ENCODE measurements around the gene PLK3. TPM values are rescaled to one million over a fixed set of nuclear protein-coding genes. Genes with fewer than 3 reads are reported as not detected.
A peak's percentile ranks its signal among the peaks of the same experiment; 100 is the strongest.

PLK3 gene
- total RNA-seq, 6 experiments from 2014 or later: 1.8 to 5.3 (median 3.6) TPM

DNA sequence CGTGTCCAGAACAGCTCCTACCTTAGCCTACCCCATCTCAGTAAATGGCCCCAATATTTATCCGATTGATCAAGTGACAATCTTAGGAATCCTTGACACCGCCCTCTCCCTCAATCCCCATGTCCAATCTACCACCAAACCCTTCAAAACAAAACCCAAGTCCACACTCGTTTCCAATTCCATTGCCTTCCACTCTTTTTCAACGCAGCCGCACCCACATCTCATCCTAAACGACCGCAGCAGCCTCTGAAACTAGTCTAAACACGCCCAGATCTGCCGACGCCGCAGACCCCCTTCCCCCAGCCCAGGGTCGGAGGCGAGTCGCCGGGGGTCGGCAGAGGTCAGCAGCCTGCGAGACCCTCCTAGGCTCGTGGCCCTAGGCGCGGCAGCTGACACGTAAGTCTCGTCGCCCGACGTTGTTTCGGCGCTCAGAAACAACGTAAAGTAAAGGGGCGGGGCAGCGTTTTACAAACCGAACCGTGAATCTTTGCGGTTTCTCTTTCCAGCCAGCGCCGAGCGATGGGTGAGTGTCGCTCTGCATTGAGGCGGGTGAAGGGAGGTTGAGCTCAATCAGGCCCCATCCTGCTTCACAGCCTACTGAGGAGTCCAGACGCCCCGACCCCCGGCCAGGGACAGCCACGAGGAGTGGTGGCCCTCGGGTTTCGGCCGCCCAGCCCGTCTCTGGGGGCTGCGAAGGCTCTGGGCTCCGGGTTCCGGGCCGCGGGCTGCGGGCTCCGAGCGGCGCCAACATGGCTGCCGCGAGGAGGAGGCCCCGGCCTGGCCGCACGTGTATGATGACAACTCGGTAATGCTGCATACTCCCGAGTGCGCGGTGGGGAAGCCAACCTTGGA, 24.9 kb upstream of the PLK3 start, which contains the start of gene RPS8:
Gene RPS8 (plus strand): TSS at position 463 of the 852 bp plus-strand sequence. CDS start 57 bp downstream, at position 520.
- no peaks in the 10 kb centered on the region for H3K9me3 ChIP-seq
- peak; percentile 89 to 93 (median 90) for DNase-seq
- peaks cover 0 to 13% (median 2%) of the 10 kb centered on the region in 4 donors for H3K4me1 ChIP-seq
- 0% methylated on average over 29 of the region's 65 CpGs for WGBS (ENCODE audit: insufficient coverage, low coverage, low lambda C conversion rate, missing lambda C conversion rate)
- no peaks in the 10 kb centered on the region for H3K27me3 ChIP-seq
- TF ChIP-seq POLR2A (IDR thresholded peaks at IDR 0.05): peak; percentile 94
- TF ChIP-seq, protein P1, sequence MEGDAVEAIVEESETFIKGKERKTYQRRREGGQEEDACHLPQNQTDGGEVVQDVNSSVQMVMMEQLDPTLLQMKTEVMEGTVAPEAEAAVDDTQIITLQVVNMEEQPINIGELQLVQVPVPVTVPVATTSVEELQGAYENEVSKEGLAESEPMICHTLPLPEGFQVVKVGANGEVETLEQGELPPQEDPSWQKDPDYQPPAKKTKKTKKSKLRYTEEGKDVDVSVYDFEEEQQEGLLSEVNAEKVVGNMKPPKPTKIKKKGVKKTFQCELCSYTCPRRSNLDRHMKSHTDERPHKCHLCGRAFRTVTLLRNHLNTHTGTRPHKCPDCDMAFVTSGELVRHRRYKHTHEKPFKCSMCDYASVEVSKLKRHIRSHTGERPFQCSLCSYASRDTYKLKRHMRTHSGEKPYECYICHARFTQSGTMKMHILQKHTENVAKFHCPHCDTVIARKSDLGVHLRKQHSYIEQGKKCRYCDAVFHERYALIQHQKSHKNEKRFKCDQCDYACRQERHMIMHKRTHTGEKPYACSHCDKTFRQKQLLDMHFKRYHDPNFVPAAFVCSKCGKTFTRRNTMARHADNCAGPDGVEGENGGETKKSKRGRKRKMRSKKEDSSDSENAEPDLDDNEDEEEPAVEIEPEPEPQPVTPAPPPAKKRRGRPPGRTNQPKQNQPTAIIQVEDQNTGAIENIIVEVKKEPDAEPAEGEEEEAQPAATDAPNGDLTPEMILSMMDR (IDR thresholded peaks at IDR 0.05): no peak
- ATAC-seq: peak; percentile 91 to 96 (median 94)
- intact Hi-C loops (cut with DNase I): no loop called here
- H3K4me3 ChIP-seq: peak within 1 kb of the TSS; percentile 89 to 94 (median 91)
- H3K36me3 ChIP-seq: peaks cover 4 to 25% (median 14%) of the 10 kb centered on the region in 4 donors
- H3K27ac ChIP-seq: peak within 1 kb of the TSS; percentile 78 to 93 (median 85)

DNA sequence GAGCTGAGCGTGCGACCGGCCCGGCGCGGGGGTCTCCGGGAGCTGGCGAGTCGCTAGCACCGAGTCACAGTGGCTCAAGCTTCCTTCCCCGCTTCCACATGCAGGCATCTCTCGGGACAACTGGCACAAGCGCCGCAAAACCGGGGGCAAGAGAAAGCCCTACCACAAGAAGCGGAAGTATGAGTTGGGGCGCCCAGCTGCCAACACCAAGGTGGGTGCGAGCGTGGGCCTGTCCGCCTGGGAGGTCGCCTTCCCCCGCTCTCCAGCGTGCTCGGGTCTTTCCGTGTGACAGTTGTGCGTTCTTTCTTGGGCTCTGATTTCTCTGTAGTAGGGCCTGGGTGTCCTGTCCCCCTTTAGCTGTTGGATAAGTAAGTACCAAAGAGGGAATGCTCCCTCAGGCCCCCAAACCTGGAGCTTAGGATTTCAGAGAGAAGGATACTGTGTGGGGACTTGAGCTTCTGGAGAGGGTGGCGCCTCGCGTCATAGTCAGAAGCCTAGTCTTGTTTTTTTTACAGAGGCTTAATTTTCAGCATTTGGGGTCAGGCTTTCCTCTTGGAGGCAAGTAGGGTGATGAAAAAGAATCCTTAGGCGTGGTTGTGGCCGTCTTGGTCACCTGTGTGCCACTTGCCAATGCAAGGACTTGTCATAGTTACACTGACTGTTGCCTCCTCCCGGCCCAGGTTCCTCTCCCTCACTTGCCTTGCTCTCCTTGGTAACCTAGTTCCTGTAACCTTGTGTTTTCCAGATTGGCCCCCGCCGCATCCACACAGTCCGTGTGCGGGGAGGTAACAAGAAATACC, 24.0 kb upstream of the PLK3 start:
- WGBS (ENCODE audit: insufficient coverage, low coverage, low lambda C conversion rate, missing lambda C conversion rate): 34% methylated on average over 10 of the region's 36 CpGs
- intact Hi-C loops (cut with DNase I): no loop called here
- H3K27ac ChIP-seq: peak overlapping the region; percentile 78 to 93 (median 85)
- DNase-seq: peak in 1 of 3 donors; percentile 56
- no peak for TF ChIP-seq POLR2A (IDR thresholded peaks at IDR 0.05)
- TF ChIP-seq, protein P1 (IDR thresholded peaks at IDR 0.05): no peak
- peaks cover 0 to 13% (median 2%) of the 10 kb centered on the region in 4 donors for H3K4me1 ChIP-seq
- ATAC-seq: no peak
- H3K27me3 ChIP-seq: no peaks in the 10 kb centered on the region
- no peaks in the 10 kb centered on the region for H3K9me3 ChIP-seq
- peak overlapping the region; percentile 89 to 94 (median 91) for H3K4me3 ChIP-seq
- H3K36me3 ChIP-seq: peaks cover 4 to 27% (median 14%) of the 10 kb centered on the region in 4 donors

DNA sequence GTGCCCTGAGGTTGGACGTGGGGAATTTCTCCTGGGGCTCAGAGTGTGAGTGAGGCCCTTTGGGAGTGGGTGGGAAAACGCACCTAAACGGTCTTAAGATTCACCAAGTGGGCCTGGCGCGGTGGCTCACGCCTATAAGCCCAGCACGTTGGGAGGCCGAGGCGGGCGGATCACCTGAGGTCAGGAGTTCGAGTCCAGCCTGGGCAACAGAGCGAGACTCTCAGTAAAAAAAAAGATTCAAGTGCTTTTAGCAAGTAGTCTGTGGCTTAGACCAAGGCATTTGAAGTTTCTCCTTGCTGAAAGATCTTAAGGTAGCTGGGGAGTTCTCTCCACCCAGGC, 23.5 kb upstream of the PLK3 start:
- Histone ChIP-seq H3K27me3 (no peaks in the 10 kb centered on the region), H3K4me1 (peaks cover 0 to 13% (median 2%) of the 10 kb centered on the region in 4 donors), H3K9me3 (no peaks in the 10 kb centered on the region), H3K36me3 (peaks cover 4 to 27% (median 14%) of the 10 kb centered on the region in 4 donors), H3K27ac (no peak overlapping the region), H3K4me3 (peak overlapping the region; percentile 89 to 94 (median 91))
- 40% methylated on average over 9 of the region's 12 CpGs for WGBS (ENCODE audit: insufficient coverage, low coverage, low lambda C conversion rate, missing lambda C conversion rate)
- no peak for ATAC-seq
- no peak for TF ChIP-seq POLR2A (IDR thresholded peaks at IDR 0.05)
- TF ChIP-seq, protein P1 (IDR thresholded peaks at IDR 0.05): no peak
- no peak for DNase-seq
- intact Hi-C loops (cut with DNase I): no loop called here

DNA sequence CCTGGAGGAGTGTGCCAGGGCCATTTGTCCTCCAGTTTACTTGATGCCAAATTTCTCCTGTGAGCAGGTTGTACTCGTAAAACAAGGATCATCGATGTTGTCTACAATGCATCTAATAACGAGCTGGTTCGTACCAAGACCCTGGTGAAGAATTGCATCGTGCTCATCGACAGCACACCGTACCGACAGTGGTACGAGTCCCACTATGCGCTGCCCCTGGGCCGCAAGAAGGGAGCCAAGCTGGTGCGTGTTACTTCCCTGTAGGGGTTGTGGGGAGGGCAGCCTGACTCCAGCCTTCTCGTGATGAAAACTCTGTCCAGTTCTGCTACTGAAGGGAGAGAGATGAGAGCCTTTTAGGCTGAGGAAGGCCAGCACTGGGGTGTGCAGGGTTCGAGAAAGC, 22.6 kb upstream of the PLK3 start:
- 60% methylated on average over 9 of the region's 14 CpGs for WGBS (ENCODE audit: insufficient coverage, low coverage, low lambda C conversion rate, missing lambda C conversion rate)

More for the DNA sequence above, 22.6 kb upstream of the PLK3 start:
- Histone ChIP-seq H3K4me1 (peaks cover 0 to 13% (median 2%) of the 10 kb centered on the region in 4 donors), H3K27ac (no peak overlapping the region), H3K4me3 (no peak overlapping the region), H3K27me3 (no peaks in the 10 kb centered on the region), H3K9me3 (no peaks in the 10 kb centered on the region), H3K36me3 (peaks cover 4 to 27% (median 14%) of the 10 kb centered on the region in 4 donors)
- intact Hi-C loops (cut with DNase I): no loop called here
- ATAC-seq: no peak
- no peak for TF ChIP-seq POLR2A (IDR thresholded peaks at IDR 0.05)
- TF ChIP-seq, protein P1 (IDR thresholded peaks at IDR 0.05): no peak
- DNase-seq: no peak

Data from right lobe of liver (tissue), 6 donors.